CD14-positive monocyte (primary cell): ENCODE data around the gene BUD31. TPM values are rescaled to one million over a fixed set of nuclear protein-coding genes. Genes with fewer than 3 reads are reported as not detected.

Source experiments
- DNase-seq, 3 donors: peaks; one replicate each; pipeline ENCODE4 v3.0.0-alpha.2; 2011 to 2022
- H2AFZ ChIP-seq: 2 replicates; pipeline ENCODE4 v1.6.0; 2012; ENCODE audit warnings: mild to moderate bottlenecking, low read depth, low read length, inconsistent platforms; ENCODE audit not compliant: insufficient read depth, poor library complexity, severe bottlenecking
- H3K27ac ChIP-seq, 2 donors: 1 replicate in 1 of 2; 2 replicates in 1 of 2; pipeline ENCODE4 v1.5.1; 2012 to 2013; ENCODE audit warnings: low read length in 2 of 2, control low read depth in 1 of 2, inconsistent platforms in 1 of 2, low read depth in 1 of 2, mild to moderate bottlenecking in 1 of 2
- H3K27me3 ChIP-seq, 2 donors: one replicate each; pipeline versions ENCODE4 v1.6.0 to v1.6.1; 2011 to 2013; ENCODE audit warnings: low read length in 2 of 2; ENCODE audit not compliant: control insufficient read depth in 2 of 2, insufficient read depth in 2 of 2
- H3K36me3 ChIP-seq, 2 donors: replicated peaks in 1 of 2; 1 replicate in 1 of 2; 2 replicates in 1 of 2; pipeline versions ENCODE4 v1.5.1 to v1.6.1; 2012 to 2013; ENCODE audit warnings: low read length in 2 of 2, control low read depth in 1 of 2, inconsistent platforms in 1 of 2, mild to moderate bottlenecking in 1 of 2; ENCODE audit not compliant: insufficient read depth in 2 of 2, control insufficient read depth in 1 of 2
- H3K4me1 ChIP-seq, 2 donors: 1 replicate in 1 of 2; 2 replicates in 1 of 2; pipeline versions ENCODE4 v1.5.1 to v1.6.1; 2012 to 2013; ENCODE audit warnings: low read length in 2 of 2, control low read depth in 1 of 2, inconsistent platforms in 1 of 2, mild to moderate bottlenecking in 1 of 2, moderate library complexity in 1 of 2; ENCODE audit not compliant: insufficient read depth in 2 of 2, control insufficient read depth in 1 of 2
- H3K4me2 ChIP-seq: replicated peaks from 2 replicates; pipeline ENCODE3; 2012; ENCODE audit warnings: low read length, moderate library complexity, mild to moderate bottlenecking; ENCODE audit not compliant: poor library complexity, severe bottlenecking; ENCODE audit errors: extremely low read depth
- H3K4me3 ChIP-seq, 3 experiments: fragments of 200-600 bp in 1 of 3; sonication (generic) in 1 of 3; replicated peaks in 1 of 3; 1 replicate in 2 of 3; 2 replicates in 1 of 3; pipeline ENCODE4 v1.5.1; 2011 to 2013; ENCODE audit warnings: low read length in 3 of 3, mild to moderate bottlenecking in 3 of 3, control low read depth in 2 of 3, low read depth in 2 of 3, inconsistent platforms in 1 of 3, moderate library complexity in 1 of 3
- H3K79me2 ChIP-seq: 2 replicates; pipeline ENCODE4 v1.6.0; 2012; ENCODE audit warnings: mild to moderate bottlenecking, control low read depth, inconsistent platforms, low read length, moderate library complexity; ENCODE audit not compliant: insufficient read depth
- H3K9ac ChIP-seq: 2 replicates; pipeline ENCODE4 v1.6.0; 2017; ENCODE audit warnings: low read length, mild to moderate bottlenecking; ENCODE audit not compliant: insufficient read depth, poor library complexity, severe bottlenecking
- H3K9me3 ChIP-seq, 2 donors: replicated peaks in 1 of 2; 1 replicate in 1 of 2; 2 replicates in 1 of 2; pipeline versions ENCODE4 v1.5.1 to v1.6.1; 2012 to 2013; ENCODE audit warnings: low read length in 2 of 2, control low read depth in 1 of 2; ENCODE audit not compliant: control insufficient read depth in 1 of 2, insufficient read depth in 1 of 2
- H4K20me1 ChIP-seq: 2 replicates; pipeline ENCODE4 v1.6.0; 2012; ENCODE audit warnings: mild to moderate bottlenecking, low read length, control low read depth, moderate library complexity; ENCODE audit not compliant: insufficient read depth
- H3K27ac Mint-ChIP-seq, 7 donors: one replicate each; pipeline ENCODE4 v1.8.0; 2020; ENCODE audit warnings: mild to moderate bottlenecking in 7 of 7, mixed read lengths in 7 of 7, moderate library complexity in 6 of 7, inconsistent platforms in 2 of 7
- H3K27me3 Mint-ChIP-seq, 3 donors: one replicate each; pipeline ENCODE4 v1.8.0; 2021 to 2022; ENCODE audit warnings: low read depth in 3 of 3, mild to moderate bottlenecking in 3 of 3, mixed read lengths in 3 of 3, moderate library complexity in 3 of 3, inconsistent platforms in 1 of 3
- H3K36me3 Mint-ChIP-seq, 2 donors: one replicate each; pipeline ENCODE4 v1.8.0; 2020; ENCODE audit warnings: mixed read lengths in 2 of 2, inconsistent platforms in 1 of 2, mild to moderate bottlenecking in 1 of 2
- H3K4me1 Mint-ChIP-seq: one replicate; pipeline ENCODE4 v1.8.0; 2020; ENCODE audit warnings: mild to moderate bottlenecking, mixed read lengths
- H3K4me3 Mint-ChIP-seq, 2 donors: one replicate each; pipeline ENCODE4 v1.8.0; 2020; ENCODE audit warnings: mild to moderate bottlenecking in 2 of 2, mixed read lengths in 2 of 2, moderate library complexity in 1 of 2
- H3K9me3 Mint-ChIP-seq, 7 donors: one replicate each; pipeline ENCODE4 v1.8.0; 2020 to 2022; ENCODE audit warnings: mixed read lengths in 7 of 7, mild to moderate bottlenecking in 6 of 7, moderate library complexity in 6 of 7, inconsistent platforms in 2 of 7
- WGBS: methylation state at CpG from one replicate; pipeline ENCODE4 v1.1.5; 2013; ENCODE audit warnings: missing lambda C conversion rate; ENCODE audit not compliant: insufficient coverage; 5-methylcytosine and 5-hydroxymethylcytosine counted together
- intact Hi-C, 2 donors: fragments of 100-400 bp; cut with micrococcal nuclease; formaldehyde crosslinking; loops; one replicate each; pipeline versions ENCODE4 v1.15.0 to v1.15.1; 2023
- polyA plus RNA-seq, 3 donors: library from polyadenylated mRNA; depleted of rRNA in 1 of 3; unstranded in 2 of 3; stranded (reverse) in 1 of 3; fragments of 300-500 nt in 2 of 3; fragments of >200 nt in 1 of 3; fragmentation: Illumina TruSeq in 2 of 3; gene quantifications; 1 replicate in 2 of 3; 2 replicates in 1 of 3; pipeline ENCODE4 v1.2.3, GENCODE V29; 2012 to 2021
- TF ChIP-seq, protein P1 (sequence below): fragments of 200-600 bp; IDR thresholded peaks from one replicate; pipeline ENCODE4 v1.8.0; 2022; ENCODE audit warnings: antibody characterized with exemption, mild to moderate bottlenecking

BUD31 gene
- polyA plus RNA-seq, 3 donors = 34.3 to 256 (median 241) TPM

DNA sequence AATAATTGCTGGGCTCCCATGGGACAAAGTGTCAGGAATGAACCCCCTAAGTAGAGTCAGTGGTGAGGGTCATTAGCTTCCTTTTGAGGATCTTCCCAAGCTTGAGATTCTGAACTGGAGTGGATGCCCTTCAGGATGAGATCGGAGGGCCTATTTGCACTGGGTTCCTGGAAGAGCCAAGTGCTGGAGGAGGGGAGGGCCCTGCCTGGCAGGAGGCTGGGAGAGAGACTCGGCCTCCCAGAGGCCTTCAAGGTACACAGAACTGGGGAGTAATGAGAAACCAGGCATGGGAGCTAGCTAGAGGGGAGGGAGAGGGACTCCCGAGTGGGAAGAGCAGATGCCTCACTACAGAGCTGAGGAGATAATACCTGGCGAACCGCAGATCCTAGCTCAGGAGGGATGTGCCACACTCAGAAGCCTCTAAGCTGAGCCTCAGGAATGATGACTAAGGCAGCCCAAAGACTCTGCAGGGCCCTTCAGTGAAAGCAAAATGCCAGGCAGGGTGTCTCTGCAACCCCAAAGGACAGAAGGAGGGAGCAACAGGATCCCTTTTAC is 9.8 kb upstream of the BUD31 start:
- Histone ChIP-seq H2AFZ (no peak overlapping the region), H3K79me2 (peaks cover 28% of the 10 kb centered on the region), H3K27me3 (no peaks in the 10 kb centered on the region), H3K36me3 (peaks cover 64 to 84% of the 10 kb centered on the region in 2 donors), H3K27ac (peak overlapping the region; percentile 31 to 59), H3K4me1 (no peaks in the 10 kb centered on the region), H3K9ac (no peak overlapping the region), H3K9me3 (no peaks in the 10 kb centered on the region), H3K4me2 (no peak overlapping the region), H4K20me1 (peaks cover 93% of the 10 kb centered on the region), H3K4me3 (no peak overlapping the region)
- Mint-ChIP-seq H3K4me3 (no peak overlapping the region), H3K36me3 (peaks cover 63 to 81% of the 10 kb centered on the region in 2 donors), H3K27me3 (no peaks in the 10 kb centered on the region), H3K27ac (peak overlapping the region; percentile 33 to 81 (median 67)), H3K9me3 (peaks cover 0 to 2% (median 0%) of the 10 kb centered on the region in 7 donors), H3K4me1 (peaks cover 9% of the 10 kb centered on the region)
- intact Hi-C loops = no loop called here
- DNase-seq = no peak
- TF ChIP-seq, protein P1, sequence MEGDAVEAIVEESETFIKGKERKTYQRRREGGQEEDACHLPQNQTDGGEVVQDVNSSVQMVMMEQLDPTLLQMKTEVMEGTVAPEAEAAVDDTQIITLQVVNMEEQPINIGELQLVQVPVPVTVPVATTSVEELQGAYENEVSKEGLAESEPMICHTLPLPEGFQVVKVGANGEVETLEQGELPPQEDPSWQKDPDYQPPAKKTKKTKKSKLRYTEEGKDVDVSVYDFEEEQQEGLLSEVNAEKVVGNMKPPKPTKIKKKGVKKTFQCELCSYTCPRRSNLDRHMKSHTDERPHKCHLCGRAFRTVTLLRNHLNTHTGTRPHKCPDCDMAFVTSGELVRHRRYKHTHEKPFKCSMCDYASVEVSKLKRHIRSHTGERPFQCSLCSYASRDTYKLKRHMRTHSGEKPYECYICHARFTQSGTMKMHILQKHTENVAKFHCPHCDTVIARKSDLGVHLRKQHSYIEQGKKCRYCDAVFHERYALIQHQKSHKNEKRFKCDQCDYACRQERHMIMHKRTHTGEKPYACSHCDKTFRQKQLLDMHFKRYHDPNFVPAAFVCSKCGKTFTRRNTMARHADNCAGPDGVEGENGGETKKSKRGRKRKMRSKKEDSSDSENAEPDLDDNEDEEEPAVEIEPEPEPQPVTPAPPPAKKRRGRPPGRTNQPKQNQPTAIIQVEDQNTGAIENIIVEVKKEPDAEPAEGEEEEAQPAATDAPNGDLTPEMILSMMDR = no peak
- 91% methylated on average over 4 of the region's 5 CpGs for WGBS

DNA sequence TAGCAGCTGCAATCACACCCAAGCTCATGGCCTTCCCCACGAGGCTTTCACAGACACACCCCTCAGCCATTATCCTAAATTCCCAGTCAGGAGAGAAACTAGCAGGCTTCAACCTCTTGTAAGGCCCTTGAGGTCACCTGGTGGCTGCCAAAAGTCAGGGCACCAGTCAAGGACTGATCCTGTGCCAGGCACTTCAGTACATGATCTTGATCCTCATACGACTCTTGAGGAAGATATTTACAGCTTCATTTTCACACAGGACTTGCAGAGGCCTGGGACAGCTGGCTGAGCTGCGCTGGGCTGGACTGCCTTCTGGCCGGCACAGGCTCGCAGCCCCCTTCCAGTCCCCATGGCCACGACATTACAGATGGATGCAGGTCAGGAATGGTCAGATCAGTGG is 9.2 kb upstream of the BUD31 start:
- Histone ChIP-seq H3K27ac (peak overlapping the region; percentile 31 to 59), H3K9me3 (no peaks in the 10 kb centered on the region), H4K20me1 (peaks cover 93% of the 10 kb centered on the region), H3K4me1 (no peaks in the 10 kb centered on the region), H3K4me3 (no peak overlapping the region), H3K4me2 (no peak overlapping the region), H3K9ac (no peak overlapping the region), H3K27me3 (no peaks in the 10 kb centered on the region), H3K36me3 (peaks cover 64 to 84% of the 10 kb centered on the region in 2 donors), H2AFZ (no peak overlapping the region), H3K79me2 (peaks cover 28% of the 10 kb centered on the region)
- intact Hi-C loops = no loop called here
- DNase-seq = no peak
- peaks cover 0 to 2% (median 0%) of the 10 kb centered on the region in 7 donors for H3K9me3 Mint-ChIP-seq
- peaks cover 0 to under 1% (median 0%) of the 10 kb centered on the region in 3 donors for H3K27me3 Mint-ChIP-seq
- peaks cover 62 to 80% of the 10 kb centered on the region in 2 donors for H3K36me3 Mint-ChIP-seq
- TF ChIP-seq, protein P1 = no peak
- peak overlapping the region in 5 of 7 donors; percentile 37 to 80 (median 65) for H3K27ac Mint-ChIP-seq
- H3K4me3 Mint-ChIP-seq = no peak overlapping the region
- H3K4me1 Mint-ChIP-seq = peaks cover 8% of the 10 kb centered on the region
- 88% methylated on average over 5 of the region's 6 CpGs for WGBS
